H9 (cell line): ENCODE measurements around the gene S1PR5. TPM values are rescaled to one million over a fixed set of nuclear protein-coding genes. Genes with fewer than 3 reads are reported as not detected.

Source experiments
- DNase-seq: peaks from one replicate; pipeline ENCODE4 v3.0.0-alpha.2; 2017
- H2AFZ ChIP-seq: one replicate; pipeline ENCODE4 v1.6.1; 2013; ENCODE audit warnings: mild to moderate bottlenecking, low read length, control low read depth, moderate library complexity
- H2AK5ac ChIP-seq: 2 replicates; pipeline ENCODE4 v1.6.1; 2013; ENCODE audit warnings: low read length, control low read depth, mixed read lengths; ENCODE audit not compliant: insufficient read length
- H2BK120ac ChIP-seq: one replicate; pipeline ENCODE4 v1.6.1; 2013; ENCODE audit warnings: low read depth, mild to moderate bottlenecking, low read length, control low read depth, inconsistent platforms; ENCODE audit not compliant: poor library complexity, severe bottlenecking
- H2BK12ac ChIP-seq: 2 replicates; pipeline ENCODE4 v1.6.1; 2013; ENCODE audit warnings: low read length, control low read depth, mixed read lengths, low read depth; ENCODE audit not compliant: insufficient read length
- H2BK15ac ChIP-seq: 2 replicates; pipeline ENCODE4 v1.6.1; 2013; ENCODE audit warnings: low read depth, low read length, control low read depth
- H2BK20ac ChIP-seq: one replicate; pipeline ENCODE4 v1.6.1; 2013; ENCODE audit warnings: low read depth, mild to moderate bottlenecking, low read length, control low read depth, inconsistent platforms; ENCODE audit not compliant: poor library complexity, severe bottlenecking
- H2BK5ac ChIP-seq: 2 replicates; pipeline ENCODE4 v1.6.1; 2013; ENCODE audit warnings: low read length, control low read depth, mixed read lengths; ENCODE audit not compliant: insufficient read length
- H3K14ac ChIP-seq: 2 replicates; pipeline ENCODE4 v1.6.1; 2013; ENCODE audit warnings: low read length, control low read depth; ENCODE audit not compliant: insufficient read depth
- H3K18ac ChIP-seq: 2 replicates; pipeline ENCODE4 v1.6.1; 2013; ENCODE audit warnings: low read depth, mild to moderate bottlenecking, mixed read lengths, low read length, control low read depth; ENCODE audit not compliant: insufficient read length
- H3K23ac ChIP-seq: 2 replicates; pipeline ENCODE4 v1.6.1; 2013; ENCODE audit warnings: low read length, control low read depth, mixed read lengths, low read depth; ENCODE audit not compliant: insufficient read length
- H3K23me2 ChIP-seq: 2 replicates; pipeline ENCODE4 v1.6.1; 2013; ENCODE audit warnings: low read depth, mild to moderate bottlenecking, mixed read lengths, low read length, control low read depth; ENCODE audit not compliant: insufficient read length, poor library complexity, severe bottlenecking
- H3K27ac ChIP-seq: 2 replicates; pipeline ENCODE4 v1.5.1; 2013; ENCODE audit warnings: low read length, control low read depth, mixed read lengths, low read depth; ENCODE audit not compliant: insufficient read length
- H3K27me3 ChIP-seq: 2 replicates; pipeline ENCODE4 v1.6.1; 2013; ENCODE audit warnings: low read length, control low read depth, inconsistent platforms; ENCODE audit not compliant: insufficient read depth
- H3K4ac ChIP-seq: 2 replicates; pipeline ENCODE4 v1.6.1; 2013; ENCODE audit warnings: low read depth, mild to moderate bottlenecking, control low read depth, inconsistent platforms, low read length, moderate library complexity
- H3K4me1 ChIP-seq: 2 replicates; pipeline ENCODE4 v1.6.1; 2013; ENCODE audit warnings: low read length, control low read depth, inconsistent platforms; ENCODE audit not compliant: insufficient read depth
- H3K4me2 ChIP-seq: 2 replicates; pipeline ENCODE4 v1.6.1; 2013; ENCODE audit warnings: low read length, control low read depth, mixed read lengths; ENCODE audit not compliant: insufficient read length, insufficient read depth
- H3K56ac ChIP-seq: 2 replicates; pipeline ENCODE4 v1.6.1; 2013; ENCODE audit warnings: low read depth, mild to moderate bottlenecking, mixed read lengths, low read length, control low read depth; ENCODE audit not compliant: insufficient read length
- H3K79me1 ChIP-seq: 2 replicates; pipeline ENCODE4 v1.6.1; 2013; ENCODE audit warnings: low read depth, mild to moderate bottlenecking, moderate library complexity, low read length, control low read depth, inconsistent platforms; ENCODE audit not compliant: insufficient read depth, poor library complexity, severe bottlenecking
- H3K79me2 ChIP-seq: 2 replicates; pipeline ENCODE4 v1.6.1; 2013; ENCODE audit warnings: low read length, control low read depth, inconsistent platforms; ENCODE audit not compliant: insufficient read depth
- H3K9ac ChIP-seq: 2 replicates; pipeline ENCODE4 v1.6.1; 2013; ENCODE audit warnings: low read length, control low read depth, mixed read lengths; ENCODE audit not compliant: insufficient read length; ENCODE audit errors: extremely low read depth
- H3K9me3 ChIP-seq: one replicate; pipeline ENCODE4 v1.6.1; 2013; ENCODE audit warnings: low read depth, low read length, inconsistent platforms; ENCODE audit not compliant: control insufficient read depth
- H3T11ph ChIP-seq: one replicate; pipeline ENCODE4 v1.6.1; 2013; ENCODE audit warnings: mild to moderate bottlenecking, low read length, control low read depth, inconsistent platforms
- H4K20me1 ChIP-seq: one replicate; pipeline ENCODE4 v1.6.1; 2013; ENCODE audit not compliant: control insufficient read depth, insufficient read length, insufficient read depth
- H4K5ac ChIP-seq: 2 replicates; pipeline ENCODE4 v1.6.1; 2013; ENCODE audit warnings: low read depth, mild to moderate bottlenecking, mixed read lengths, low read length, control low read depth; ENCODE audit not compliant: insufficient read length
- H4K8ac ChIP-seq: replicated peaks from 2 replicates; pipeline ENCODE4 v1.6.1; 2013; ENCODE audit warnings: low read length, control low read depth, mixed read lengths, low read depth; ENCODE audit not compliant: insufficient read length
- H4K91ac ChIP-seq: 2 replicates; pipeline ENCODE4 v1.6.1; 2013; ENCODE audit warnings: low read depth, mild to moderate bottlenecking, moderate library complexity, mixed read lengths, low read length, control low read depth; ENCODE audit not compliant: insufficient read length
- H3K27ac Mint-ChIP-seq, 3 experiments: 2 replicates in 2 of 3; 3 replicates in 1 of 3; pipeline ENCODE4 v1.8.0; 2020 to 2021; ENCODE audit warnings: mixed read lengths in 3 of 3, mild to moderate bottlenecking in 1 of 3, moderate library complexity in 1 of 3
- H3K27me3 Mint-ChIP-seq: 2 replicates; pipeline ENCODE4 v1.8.0; 2021; ENCODE audit warnings: low read depth, mild to moderate bottlenecking, moderate library complexity, mixed read lengths
- H3K36me3 Mint-ChIP-seq, 3 experiments: 2 replicates in 2 of 3; 3 replicates in 1 of 3; pipeline ENCODE4 v1.8.0; 2020 to 2021; ENCODE audit warnings: low read depth in 3 of 3, mixed read lengths in 3 of 3; ENCODE audit not compliant: insufficient read depth in 1 of 3
- H3K4me1 Mint-ChIP-seq, 2 experiments: 2 replicates each; pipeline ENCODE4 v1.8.0; 2020; ENCODE audit warnings: mixed read lengths in 2 of 2
- H3K4me3 Mint-ChIP-seq, 2 experiments: 2 replicates in 1 of 2; 3 replicates in 1 of 2; pipeline ENCODE4 v1.8.0; 2020 to 2021; ENCODE audit warnings: mild to moderate bottlenecking in 2 of 2, mixed read lengths in 2 of 2, moderate library complexity in 1 of 2
- H3K9me3 Mint-ChIP-seq, 2 experiments: 2 replicates in 1 of 2; 3 replicates in 1 of 2; pipeline ENCODE4 v1.8.0; 2020; ENCODE audit warnings: mild to moderate bottlenecking in 2 of 2, mixed read lengths in 2 of 2, moderate library complexity in 1 of 2
- WGBS: extraction: QIAGEN DNeasy Blood & Tissue Kit; methylation state at CpG from one replicate; pipeline ENCODE4 v1.1.7; 2013; ENCODE audit warnings: missing lambda C conversion rate, low lambda C conversion rate, mixed read lengths; ENCODE audit not compliant: insufficient read length; ENCODE audit errors: extremely low coverage; 5-methylcytosine and 5-hydroxymethylcytosine counted together
- total RNA-seq: library from RNA; stranded (reverse); gene quantifications from 2 replicates; pipeline ENCODE4 v1.2.1, GENCODE V29; 2021
- TF ChIP-seq, protein P1 (sequence below): fragments of 200-600 bp; sonication (generic); conservative IDR thresholded peaks from 3 replicates; pipeline ENCODE4 v1.8.0; 2021; ENCODE audit warnings: antibody characterized with exemption, mild to moderate bottlenecking

The S1PR5 gene
- total RNA-seq, 1 experiment from 2014 or later: 8.1 TPM

DNA sequence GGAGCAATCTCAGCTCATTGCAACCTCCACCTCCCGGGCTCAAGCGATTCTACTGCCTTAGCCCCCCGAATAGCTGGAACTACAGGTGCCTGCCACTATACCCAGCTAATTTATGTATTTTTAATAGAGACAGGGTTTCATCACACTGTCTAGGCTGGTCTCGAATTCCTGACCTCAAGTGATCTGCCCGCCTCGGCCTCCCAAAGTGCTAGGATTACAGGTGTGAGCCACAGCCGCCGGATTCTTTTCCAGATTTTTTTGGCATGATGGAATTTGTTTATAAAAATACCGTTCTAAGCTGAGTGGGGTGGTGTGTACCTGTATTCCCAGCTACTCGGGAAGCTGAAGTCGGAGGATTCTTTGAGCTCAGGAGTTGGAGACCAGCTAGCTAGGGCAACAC is 20.4 kb upstream of the S1PR5 start:
- Mint-ChIP-seq H3K4me1 (no peaks in the 10 kb centered on the region), H3K9me3 (no peaks in the 10 kb centered on the region), H3K4me3 (no peak overlapping the region), H3K36me3 (no peaks in the 10 kb centered on the region), H3K27ac (no peak overlapping the region), H3K27me3 (peaks cover 18% of the 10 kb centered on the region)
- no peak overlapping the region for H3K56ac ChIP-seq
- H4K20me1 ChIP-seq: no peaks in the 10 kb centered on the region
- H4K8ac ChIP-seq: no peak overlapping the region
- H3T11ph ChIP-seq: no peak overlapping the region
- H2BK5ac ChIP-seq: no peak overlapping the region
- H2BK120ac ChIP-seq: no peak overlapping the region
- no peak overlapping the region for H3K4ac ChIP-seq
- no peak overlapping the region for H2BK15ac ChIP-seq
- no peak overlapping the region for H2AK5ac ChIP-seq
- H4K91ac ChIP-seq: no peak overlapping the region
- H3K79me1 ChIP-seq: no peaks in the 10 kb centered on the region
- no peak overlapping the region for H2BK20ac ChIP-seq
- no peaks in the 10 kb centered on the region for H3K27me3 ChIP-seq
- TF ChIP-seq, protein P1, sequence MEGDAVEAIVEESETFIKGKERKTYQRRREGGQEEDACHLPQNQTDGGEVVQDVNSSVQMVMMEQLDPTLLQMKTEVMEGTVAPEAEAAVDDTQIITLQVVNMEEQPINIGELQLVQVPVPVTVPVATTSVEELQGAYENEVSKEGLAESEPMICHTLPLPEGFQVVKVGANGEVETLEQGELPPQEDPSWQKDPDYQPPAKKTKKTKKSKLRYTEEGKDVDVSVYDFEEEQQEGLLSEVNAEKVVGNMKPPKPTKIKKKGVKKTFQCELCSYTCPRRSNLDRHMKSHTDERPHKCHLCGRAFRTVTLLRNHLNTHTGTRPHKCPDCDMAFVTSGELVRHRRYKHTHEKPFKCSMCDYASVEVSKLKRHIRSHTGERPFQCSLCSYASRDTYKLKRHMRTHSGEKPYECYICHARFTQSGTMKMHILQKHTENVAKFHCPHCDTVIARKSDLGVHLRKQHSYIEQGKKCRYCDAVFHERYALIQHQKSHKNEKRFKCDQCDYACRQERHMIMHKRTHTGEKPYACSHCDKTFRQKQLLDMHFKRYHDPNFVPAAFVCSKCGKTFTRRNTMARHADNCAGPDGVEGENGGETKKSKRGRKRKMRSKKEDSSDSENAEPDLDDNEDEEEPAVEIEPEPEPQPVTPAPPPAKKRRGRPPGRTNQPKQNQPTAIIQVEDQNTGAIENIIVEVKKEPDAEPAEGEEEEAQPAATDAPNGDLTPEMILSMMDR: no peak
- H4K5ac ChIP-seq: no peak overlapping the region
- H3K23me2 ChIP-seq: no peaks in the 10 kb centered on the region
- no peak overlapping the region for H2AFZ ChIP-seq
- no peak overlapping the region for H2BK12ac ChIP-seq
- H3K14ac ChIP-seq: no peak overlapping the region
- H3K18ac ChIP-seq: no peak overlapping the region
- no peaks in the 10 kb centered on the region for H3K79me2 ChIP-seq
- no peaks in the 10 kb centered on the region for H3K4me1 ChIP-seq
- DNase-seq: no peak
- no peak overlapping the region for H3K27ac ChIP-seq
- no peak overlapping the region for H3K23ac ChIP-seq
- WGBS: no CpG with 5 or more reads among the region's 11 CpGs
- no peaks in the 10 kb centered on the region for H3K9me3 ChIP-seq
- no peak overlapping the region for H3K4me2 ChIP-seq
- H3K9ac ChIP-seq: no peak overlapping the region
